ENCODE measurements around the gene HOXA3. TPM values are rescaled to one million over a fixed set of nuclear protein-coding genes. Genes with fewer than 3 reads are reported as not detected.

The HOXA3 gene
- total and polyA plus RNA-seq, 2 of the 13 experiments (the other 11 are each of a cell fraction or from before 2014, with no cell fraction given), result 2.9 to 4.6 TPM

DNA sequence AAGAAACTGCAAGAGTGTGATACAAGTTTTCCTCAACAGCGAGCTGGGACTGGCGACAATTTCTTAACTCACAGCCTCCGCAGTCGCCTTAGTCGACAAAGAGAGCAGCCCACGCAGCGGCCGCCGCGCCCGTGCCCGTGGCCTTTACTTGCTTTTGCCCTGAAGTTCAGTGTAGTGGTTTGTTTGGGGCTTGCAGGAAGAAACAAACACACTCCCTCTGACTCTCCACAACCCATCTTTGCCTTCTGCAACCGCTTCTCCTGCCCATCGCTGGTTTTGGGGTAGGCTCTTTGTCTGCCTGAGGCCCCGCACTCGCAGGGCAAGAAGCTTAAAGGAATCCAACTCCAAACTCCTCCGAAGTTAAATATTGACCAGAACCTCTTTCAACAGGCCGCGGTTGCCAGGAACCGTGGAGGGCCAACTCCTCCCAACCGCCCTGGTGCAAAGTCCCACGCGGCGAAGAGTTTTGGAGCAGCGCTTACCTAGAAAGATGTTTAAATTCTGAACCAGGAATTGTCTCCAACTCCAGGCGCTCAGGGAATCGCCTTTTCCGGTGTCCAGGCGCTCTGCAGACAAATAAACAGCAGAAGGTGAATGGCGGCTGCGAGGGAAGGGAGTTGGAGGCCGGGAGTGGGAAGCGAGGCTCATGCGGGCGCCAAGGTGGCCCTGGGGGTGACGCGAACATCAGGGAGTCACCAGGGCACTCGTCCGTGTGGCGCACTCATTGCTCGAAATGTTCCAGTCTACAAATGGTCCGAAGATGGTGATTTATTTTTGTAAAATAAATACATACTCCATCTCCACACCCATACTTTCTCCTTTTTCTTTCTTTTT lies 30.1 kb downstream of the HOXA3 start (continued):
- TF ChIP-seq HNF4G (IDR thresholded peaks at IDR 0.05; ENCODE audit: borderline replicate concordance, low read depth, low read length) (peak; percentile 82), HNF4G (CRISPR knock-in tag; IDR thresholded peaks at IDR 0.05; ENCODE audit: borderline replicate concordance, low read depth) (peak; percentile 60; the same call in 1 of the 2 replicates), ISX (CRISPR knock-in tag; conservative IDR thresholded peaks at IDR 0.05) (no peak; the same call in 1 of the 2 replicates), HES4 (CRISPR knock-in tag; IDR thresholded peaks at IDR 0.05; ENCODE audit: borderline replicate concordance) (no peak), GABPB1 (CRISPR knock-in tag; IDR thresholded peaks at IDR 0.05) (peak; percentile 59), MAFG (CRISPR knock-in tag; IDR thresholded peaks at IDR 0.05) (no peak), KAT7 (CRISPR knock-in tag; IDR thresholded peaks at IDR 0.05; ENCODE audit: borderline replicate concordance) (0 out of 2 replicates have a peak, but pooled peaks have one; percentile 31), KAT8 (CRISPR knock-in tag; IDR thresholded peaks at IDR 0.05) (no peak), ZSCAN20 (CRISPR knock-in tag; IDR thresholded peaks at IDR 0.05; ENCODE audit: borderline replicate concordance) (peak; percentile 25; the same call in 1 of the 2 replicates), ZNF282 (IDR thresholded peaks at IDR 0.05; ENCODE audit: partially characterized antibody) (no peak), CBX1 (IDR thresholded peaks at IDR 0.05; ENCODE audit: low read depth) (peak; percentile 54), ZNF136 (CRISPR knock-in tag; IDR thresholded peaks at IDR 0.05; ENCODE audit: low read depth) (no peak), RFX5 (IDR thresholded peaks at IDR 0.05; ENCODE audit: low read depth, low read length) (no peak), ZNF703 (CRISPR knock-in tag; IDR thresholded peaks at IDR 0.05; ENCODE audit: borderline replicate concordance) (no peak)
- TF ChIP-seq, protein P1, sequence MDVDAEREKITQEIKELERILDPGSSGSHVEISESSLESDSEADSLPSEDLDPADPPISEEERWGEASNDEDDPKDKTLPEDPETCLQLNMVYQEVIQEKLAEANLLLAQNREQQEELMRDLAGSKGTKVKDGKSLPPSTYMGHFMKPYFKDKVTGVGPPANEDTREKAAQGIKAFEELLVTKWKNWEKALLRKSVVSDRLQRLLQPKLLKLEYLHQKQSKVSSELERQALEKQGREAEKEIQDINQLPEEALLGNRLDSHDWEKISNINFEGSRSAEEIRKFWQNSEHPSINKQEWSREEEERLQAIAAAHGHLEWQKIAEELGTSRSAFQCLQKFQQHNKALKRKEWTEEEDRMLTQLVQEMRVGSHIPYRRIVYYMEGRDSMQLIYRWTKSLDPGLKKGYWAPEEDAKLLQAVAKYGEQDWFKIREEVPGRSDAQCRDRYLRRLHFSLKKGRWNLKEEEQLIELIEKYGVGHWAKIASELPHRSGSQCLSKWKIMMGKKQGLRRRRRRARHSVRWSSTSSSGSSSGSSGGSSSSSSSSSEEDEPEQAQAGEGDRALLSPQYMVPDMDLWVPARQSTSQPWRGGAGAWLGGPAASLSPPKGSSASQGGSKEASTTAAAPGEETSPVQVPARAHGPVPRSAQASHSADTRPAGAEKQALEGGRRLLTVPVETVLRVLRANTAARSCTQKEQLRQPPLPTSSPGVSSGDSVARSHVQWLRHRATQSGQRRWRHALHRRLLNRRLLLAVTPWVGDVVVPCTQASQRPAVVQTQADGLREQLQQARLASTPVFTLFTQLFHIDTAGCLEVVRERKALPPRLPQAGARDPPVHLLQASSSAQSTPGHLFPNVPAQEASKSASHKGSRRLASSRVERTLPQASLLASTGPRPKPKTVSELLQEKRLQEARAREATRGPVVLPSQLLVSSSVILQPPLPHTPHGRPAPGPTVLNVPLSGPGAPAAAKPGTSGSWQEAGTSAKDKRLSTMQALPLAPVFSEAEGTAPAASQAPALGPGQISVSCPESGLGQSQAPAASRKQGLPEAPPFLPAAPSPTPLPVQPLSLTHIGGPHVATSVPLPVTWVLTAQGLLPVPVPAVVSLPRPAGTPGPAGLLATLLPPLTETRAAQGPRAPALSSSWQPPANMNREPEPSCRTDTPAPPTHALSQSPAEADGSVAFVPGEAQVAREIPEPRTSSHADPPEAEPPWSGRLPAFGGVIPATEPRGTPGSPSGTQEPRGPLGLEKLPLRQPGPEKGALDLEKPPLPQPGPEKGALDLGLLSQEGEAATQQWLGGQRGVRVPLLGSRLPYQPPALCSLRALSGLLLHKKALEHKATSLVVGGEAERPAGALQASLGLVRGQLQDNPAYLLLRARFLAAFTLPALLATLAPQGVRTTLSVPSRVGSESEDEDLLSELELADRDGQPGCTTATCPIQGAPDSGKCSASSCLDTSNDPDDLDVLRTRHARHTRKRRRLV (CRISPR knock-in tag; IDR thresholded peaks at IDR 0.05), result no peak
- TF ChIP-seq, protein P2, sequence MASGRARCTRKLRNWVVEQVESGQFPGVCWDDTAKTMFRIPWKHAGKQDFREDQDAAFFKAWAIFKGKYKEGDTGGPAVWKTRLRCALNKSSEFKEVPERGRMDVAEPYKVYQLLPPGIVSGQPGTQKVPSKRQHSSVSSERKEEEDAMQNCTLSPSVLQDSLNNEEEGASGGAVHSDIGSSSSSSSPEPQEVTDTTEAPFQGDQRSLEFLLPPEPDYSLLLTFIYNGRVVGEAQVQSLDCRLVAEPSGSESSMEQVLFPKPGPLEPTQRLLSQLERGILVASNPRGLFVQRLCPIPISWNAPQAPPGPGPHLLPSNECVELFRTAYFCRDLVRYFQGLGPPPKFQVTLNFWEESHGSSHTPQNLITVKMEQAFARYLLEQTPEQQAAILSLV (CRISPR knock-in tag; IDR thresholded peaks at IDR 0.05; ENCODE audit: borderline replicate concordance), result peak; percentile 48; the same call in 1 of the 2 replicates
- TF ChIP-seq, protein P3, sequence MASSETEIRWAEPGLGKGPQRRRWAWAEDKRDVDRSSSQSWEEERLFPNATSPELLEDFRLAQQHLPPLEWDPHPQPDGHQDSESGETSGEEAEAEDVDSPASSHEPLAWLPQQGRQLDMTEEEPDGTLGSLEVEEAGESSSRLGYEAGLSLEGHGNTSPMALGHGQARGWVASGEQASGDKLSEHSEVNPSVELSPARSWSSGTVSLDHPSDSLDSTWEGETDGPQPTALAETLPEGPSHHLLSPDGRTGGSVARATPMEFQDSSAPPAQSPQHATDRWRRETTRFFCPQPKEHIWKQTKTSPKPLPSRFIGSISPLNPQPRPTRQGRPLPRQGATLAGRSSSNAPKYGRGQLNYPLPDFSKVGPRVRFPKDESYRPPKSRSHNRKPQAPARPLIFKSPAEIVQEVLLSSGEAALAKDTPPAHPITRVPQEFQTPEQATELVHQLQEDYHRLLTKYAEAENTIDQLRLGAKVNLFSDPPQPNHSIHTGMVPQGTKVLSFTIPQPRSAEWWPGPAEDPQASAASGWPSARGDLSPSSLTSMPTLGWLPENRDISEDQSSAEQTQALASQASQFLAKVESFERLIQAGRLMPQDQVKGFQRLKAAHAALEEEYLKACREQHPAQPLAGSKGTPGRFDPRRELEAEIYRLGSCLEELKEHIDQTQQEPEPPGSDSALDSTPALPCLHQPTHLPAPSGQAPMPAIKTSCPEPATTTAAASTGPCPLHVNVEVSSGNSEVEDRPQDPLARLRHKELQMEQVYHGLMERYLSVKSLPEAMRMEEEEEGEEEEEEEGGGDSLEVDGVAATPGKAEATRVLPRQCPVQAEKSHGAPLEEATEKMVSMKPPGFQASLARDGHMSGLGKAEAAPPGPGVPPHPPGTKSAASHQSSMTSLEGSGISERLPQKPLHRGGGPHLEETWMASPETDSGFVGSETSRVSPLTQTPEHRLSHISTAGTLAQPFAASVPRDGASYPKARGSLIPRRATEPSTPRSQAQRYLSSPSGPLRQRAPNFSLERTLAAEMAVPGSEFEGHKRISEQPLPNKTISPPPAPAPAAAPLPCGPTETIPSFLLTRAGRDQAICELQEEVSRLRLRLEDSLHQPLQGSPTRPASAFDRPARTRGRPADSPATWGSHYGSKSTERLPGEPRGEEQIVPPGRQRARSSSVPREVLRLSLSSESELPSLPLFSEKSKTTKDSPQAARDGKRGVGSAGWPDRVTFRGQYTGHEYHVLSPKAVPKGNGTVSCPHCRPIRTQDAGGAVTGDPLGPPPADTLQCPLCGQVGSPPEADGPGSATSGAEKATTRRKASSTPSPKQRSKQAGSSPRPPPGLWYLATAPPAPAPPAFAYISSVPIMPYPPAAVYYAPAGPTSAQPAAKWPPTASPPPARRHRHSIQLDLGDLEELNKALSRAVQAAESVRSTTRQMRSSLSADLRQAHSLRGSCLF (CRISPR knock-in tag; IDR thresholded peaks at IDR 0.05; ENCODE audit: borderline replicate concordance), result no peak

Data from HepG2 (cell line).